GM18870 (cell line): ENCODE results near the gene PPOX.

Experiments
- ATAC-seq: cut with Tn5 transposase; IDR thresholded peaks from one replicate; pipeline ENCODE4 v1.9.1; 2021; ENCODE audit warnings: moderate library complexity; ENCODE audit not compliant: unreplicated experiment

Gene PPOX

DNA sequence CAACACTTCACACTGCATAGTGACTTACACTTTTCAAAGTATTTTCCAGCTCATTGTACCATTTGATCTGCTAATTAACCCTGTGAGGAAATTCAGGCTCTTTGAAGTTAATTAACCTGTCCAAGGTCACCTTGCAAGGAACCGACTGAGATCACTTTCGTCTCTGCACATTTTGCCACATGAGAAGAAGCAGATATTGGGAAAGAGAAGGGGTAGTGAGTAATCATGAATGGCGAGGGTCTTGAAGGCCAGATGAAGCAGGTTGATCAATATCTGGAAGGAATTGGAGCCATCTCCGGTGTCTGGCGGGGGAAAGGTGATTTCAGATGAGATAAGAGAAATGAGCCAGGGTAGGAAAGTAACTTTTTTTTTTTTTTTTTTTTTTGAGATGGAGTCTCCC is 53.8 kb downstream of the PPOX start:
- ATAC-seq: no peak
